Esophagus muscularis mucosa (tissue), 4 donors: ENCODE results near the gene URM1. TPM values are rescaled to one million over a fixed set of nuclear protein-coding genes. Genes with fewer than 3 reads are reported as not detected.

ENCODE experiments used
- DNase-seq: peaks from one replicate; pipeline ENCODE4 v3.0.0-alpha.2; 2017; ENCODE audit errors: extremely low spot score
- H3K27ac ChIP-seq, 4 donors: fragments of 200-600 bp; sonication (generic); replicated peaks in 1 of 4; 1 replicate in 3 of 4; 2 replicates in 1 of 4; pipeline ENCODE4 v1.5.1; 2016 to 2019; ENCODE audit warnings: mild to moderate bottlenecking in 1 of 4
- H3K27me3 ChIP-seq, 4 donors: fragments of 200-600 bp; sonication (generic); one replicate each; pipeline versions ENCODE4 v1.5.1 to v1.6.0; 2016 to 2019
- H3K36me3 ChIP-seq, 4 donors: fragments of 200-600 bp; sonication (generic); one replicate each; pipeline ENCODE4 v1.5.1; 2016 to 2019
- H3K4me1 ChIP-seq, 4 donors: fragments of 200-600 bp; sonication (generic); one replicate each; pipeline ENCODE4 v1.5.1; 2016 to 2019
- H3K4me3 ChIP-seq, 4 donors: fragments of 200-600 bp; sonication (generic); 1 replicate in 2 of 4; 2 replicates in 2 of 4; pipeline ENCODE4 v1.5.1; 2016 to 2019; ENCODE audit warnings: mild to moderate bottlenecking in 4 of 4, moderate library complexity in 1 of 4
- H3K9me3 ChIP-seq, 4 donors: fragments of 200-600 bp; sonication (generic); 1 replicate in 3 of 4; 2 replicates in 1 of 4; pipeline ENCODE4 v1.5.1; 2016 to 2019
- CTCF ChIP-seq, 3 experiments: fragments of 200-600 bp in 2 of 3; fragments of 450-650 bp in 1 of 3; sonication (generic) in 2 of 3; IDR thresholded peaks; one replicate each; pipeline ENCODE4 v1.5.1; 2017 to 2019; ENCODE audit warnings: antibody characterized with exemption in 3 of 3, mild to moderate bottlenecking in 2 of 3, moderate library complexity in 1 of 3
- EP300 ChIP-seq: sonication (generic); formaldehyde crosslinking; IDR thresholded peaks from one replicate; pipeline ENCODE4 v1.6.1; 2017; ENCODE audit warnings: antibody characterized with exemption
- POLR2A ChIP-seq: fragments of 450-650 bp; IDR thresholded peaks from one replicate; pipeline ENCODE4 v1.6.1; 2017; ENCODE audit warnings: antibody characterized with exemption, moderate library complexity, mild to moderate bottlenecking, low read depth
- POLR2AphosphoS5 ChIP-seq, 2 donors: sonication (generic); formaldehyde crosslinking; IDR thresholded peaks; one replicate each; pipeline ENCODE4 v1.6.1; 2017; ENCODE audit warnings: antibody characterized with exemption in 2 of 2
- WGBS: methylation state at CpG from one replicate; pipeline ENCODE4 v1.1.5; 2018; 5-methylcytosine and 5-hydroxymethylcytosine counted together
- intact Hi-C: fragments of 100-400 bp; cut with DNase I; formaldehyde crosslinking; loops from one replicate; pipeline ENCODE4 v1.15.1; 2023
- total RNA-seq, 4 donors: library from RNA; depleted of rRNA; stranded (reverse); fragments of >200 nt; gene quantifications; one replicate each; pipeline versions ENCODE4 v1.1.0 to v1.2.1, GENCODE V29; 2016

URM1 gene
- total RNA-seq, 4 donors from 2014 or later = 25.3 to 36.8 (median 28.3) TPM

- Histone ChIP-seq H3K36me3 (peaks cover 31 to 40% (median 37%) of the 10 kb centered on the region in 4 donors), H3K4me1 (peaks cover 4 to 26% (median 20%) of the 10 kb centered on the region in 4 donors), H3K9me3 (no peaks in the 10 kb centered on the region), H3K4me3 (peak overlapping the region; percentile 77 to 97 (median 90)), H3K27ac (peak overlapping the region; percentile 80 to 87 (median 85)), H3K27me3 (no peaks in the 10 kb centered on the region)
- WGBS = 2% methylated on average over 7 of the region's 48 CpGs
- DNase-seq = no peak
- no peak for TF ChIP-seq POLR2AphosphoS5 (IDR thresholded peaks at IDR 0.05)
- TF ChIP-seq CTCF (IDR thresholded peaks at IDR 0.05) = no peak
- TF ChIP-seq POLR2A = no peak
- TF ChIP-seq EP300 = no peak
- intact Hi-C loops = no loop called here
Measured at GRCh38 chr9:128340691-128341434, 30.3 kb upstream of the URM1 start.

GRCh38 chr9:128341435-128341849 is 29.7 kb upstream of the URM1 start:
- peak in 1 of 2 donors; percentile 19 for TF ChIP-seq POLR2AphosphoS5 (IDR thresholded peaks at IDR 0.05)
- TF ChIP-seq EP300 = no peak
- TF ChIP-seq CTCF (IDR thresholded peaks at IDR 0.05) = peak; percentile 46 to 69 (median 57)
- no peak for TF ChIP-seq POLR2A
- Histone ChIP-seq H3K4me3 (peak overlapping the region; percentile 77 to 97 (median 90)), H3K9me3 (no peaks in the 10 kb centered on the region), H3K27me3 (no peaks in the 10 kb centered on the region), H3K27ac (peak overlapping the region; percentile 80 to 87 (median 85)), H3K36me3 (peaks cover 37 to 45% (median 43%) of the 10 kb centered on the region in 4 donors), H3K4me1 (peaks cover 4 to 26% (median 20%) of the 10 kb centered on the region in 4 donors)
- DNase-seq = no peak
- WGBS = 19% methylated on average over 9 of the region's 13 CpGs
- intact Hi-C loops = no loop called here

- no peaks in the 10 kb centered on the region for H3K27me3 ChIP-seq
- H3K36me3 ChIP-seq = peaks cover 51 to 62% (median 60%) of the 10 kb centered on the region in 4 donors
- intact Hi-C loops = no loop called here
- DNase-seq = no peak
- no peaks in the 10 kb centered on the region for H3K9me3 ChIP-seq
- no peak overlapping the region for H3K4me3 ChIP-seq
- 100% methylated on average over 5 of the region's 8 CpGs for WGBS
- peaks cover 4 to 26% (median 20%) of the 10 kb centered on the region in 4 donors for H3K4me1 ChIP-seq
- no peak overlapping the region for H3K27ac ChIP-seq
- TF ChIP-seq EP300 = no peak
- TF ChIP-seq POLR2A = no peak
- TF ChIP-seq POLR2AphosphoS5 (IDR thresholded peaks at IDR 0.05) = no peak
- no peak for TF ChIP-seq CTCF (IDR thresholded peaks at IDR 0.05)
Measured at GRCh38 chr9:128342971-128343680, 28.0 kb upstream of the URM1 start.

- H3K27me3 ChIP-seq = no peaks in the 10 kb centered on the region
- H3K4me1 ChIP-seq = peaks cover 4 to 26% (median 20%) of the 10 kb centered on the region in 4 donors
- H3K9me3 ChIP-seq = no peaks in the 10 kb centered on the region
- 96% methylated on average over 4 of the region's 4 CpGs for WGBS
- H3K27ac ChIP-seq = no peak overlapping the region
- TF ChIP-seq POLR2AphosphoS5 (IDR thresholded peaks at IDR 0.05) (no peak), EP300 (no peak), CTCF (IDR thresholded peaks at IDR 0.05) (no peak), POLR2A (no peak)
- H3K36me3 ChIP-seq = peaks cover 57 to 69% (median 67%) of the 10 kb centered on the region in 4 donors
- intact Hi-C loops = no loop called here
- no peak for DNase-seq
- H3K4me3 ChIP-seq = no peak overlapping the region
Measured at GRCh38 chr9:128343855-128344254, 27.3 kb upstream of the URM1 start.
